Hippocampal formation (tissue), 2 donors: ENCODE results near the gene GATAD2A.
"Not testable (repeated sequence)": the region's sequence is repeated elsewhere in the genome, so short reads cannot be mapped to it uniquely, and the experiment has no call there.

Source experiments
- DNase-seq, 2 donors: peaks; one replicate each; lab custom pipeline; 2025; lab: John Stamatoyannopoulos, UW

Gene GATAD2A

DNA sequence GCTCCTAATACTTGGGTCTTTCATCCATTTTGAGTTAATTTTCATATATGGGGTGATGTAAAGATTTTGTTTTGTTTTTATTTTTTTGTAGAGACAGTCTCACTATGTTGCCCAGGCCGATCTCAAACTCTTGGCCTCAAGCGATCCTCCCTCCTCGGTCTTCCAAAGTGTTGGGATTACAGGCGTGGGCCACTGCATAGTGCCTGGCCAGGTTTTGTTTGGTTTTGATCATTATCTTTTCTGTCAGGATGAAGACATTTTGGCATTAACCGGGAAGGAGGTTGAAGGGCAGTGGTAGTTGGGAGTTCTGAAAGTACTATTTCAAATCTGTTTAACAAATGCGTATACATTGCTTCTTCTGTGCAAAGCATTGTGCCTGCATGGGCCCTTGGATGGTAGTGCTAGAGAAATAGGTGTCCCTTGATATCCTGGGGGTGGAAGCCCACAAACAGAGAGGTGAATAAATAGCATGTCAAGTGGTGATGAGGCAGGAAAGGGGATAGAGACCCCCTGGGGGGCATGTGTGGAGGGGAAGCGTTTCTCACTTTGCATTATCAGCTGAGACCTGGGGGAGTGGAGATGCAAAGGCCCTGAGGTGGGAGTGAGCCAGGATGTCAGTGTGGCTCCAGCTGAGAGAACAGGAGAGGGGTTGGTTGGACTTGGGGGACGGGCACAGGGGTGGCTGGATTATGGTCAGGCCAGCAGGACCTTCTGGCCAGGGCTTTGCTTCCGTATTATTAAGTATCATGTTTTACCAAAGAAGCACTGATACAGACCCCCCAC, 41.4 kb downstream of the GATAD2A start:
- DNase-seq: no peak

- DNase-seq: no peak
These were observed 42.2 kb downstream of the GATAD2A start for GRCh38 chr19:19447536-19448237.

DNA sequence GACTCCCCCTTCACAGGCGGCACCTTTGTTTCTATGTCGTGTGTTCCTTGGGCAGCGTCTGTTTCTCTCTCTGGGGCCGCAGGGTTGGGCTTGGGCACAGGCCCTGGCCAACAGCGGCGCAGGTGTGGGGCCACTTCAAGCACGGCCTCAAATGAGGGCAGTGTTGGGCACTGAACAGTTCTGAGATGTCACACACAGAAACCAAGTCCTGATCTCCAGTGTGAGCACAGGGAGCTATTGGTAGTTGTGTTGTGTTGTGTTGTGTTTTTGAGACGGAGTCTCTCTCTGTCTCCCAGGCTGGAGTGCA, 42.7 kb downstream of the GATAD2A start:
- no peak for DNase-seq

DNA sequence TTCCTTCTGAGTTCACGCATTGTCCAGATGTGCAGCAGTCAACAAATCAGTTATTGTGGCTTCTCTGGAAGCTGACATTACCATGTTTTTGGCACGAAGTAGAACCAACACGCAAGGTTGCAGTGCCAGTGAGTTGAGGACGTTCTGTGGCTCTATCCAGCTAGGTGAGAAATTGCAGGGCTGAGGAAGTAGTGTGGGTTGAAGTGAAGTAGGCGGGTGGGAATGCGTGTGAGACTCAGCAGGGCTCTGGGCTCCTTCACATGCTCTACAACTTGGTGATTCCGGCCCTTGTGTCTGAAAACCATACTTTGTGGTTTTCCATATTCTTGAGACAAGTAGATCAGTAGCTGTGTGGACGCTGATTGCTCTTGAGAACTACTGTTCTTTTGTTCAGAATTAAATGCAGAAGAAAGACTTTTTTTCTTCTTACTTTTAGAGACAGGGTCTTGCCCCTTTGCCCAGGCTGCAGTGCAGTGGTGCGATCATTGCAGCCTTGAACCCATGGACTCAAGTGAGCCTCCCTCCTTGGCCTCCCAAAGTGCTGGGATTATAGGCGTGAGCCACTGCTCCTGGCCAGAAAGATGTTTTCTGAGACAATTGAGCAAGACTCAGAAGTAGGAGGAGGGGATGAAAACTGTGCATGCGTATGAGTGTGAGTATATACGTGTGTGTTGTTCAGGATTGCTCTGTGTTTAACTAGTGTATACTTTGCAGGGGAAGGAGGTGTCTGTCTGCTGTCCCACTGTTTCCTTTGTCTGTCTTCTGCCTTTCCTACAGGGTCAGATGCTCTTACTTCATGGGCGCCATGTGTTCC, 46.2 kb downstream of the GATAD2A start:
- no peak for DNase-seq

GRCh38 chr19:19452243-19453124, 47.0 kb downstream of the GATAD2A start:
- no peak for DNase-seq

DNA sequence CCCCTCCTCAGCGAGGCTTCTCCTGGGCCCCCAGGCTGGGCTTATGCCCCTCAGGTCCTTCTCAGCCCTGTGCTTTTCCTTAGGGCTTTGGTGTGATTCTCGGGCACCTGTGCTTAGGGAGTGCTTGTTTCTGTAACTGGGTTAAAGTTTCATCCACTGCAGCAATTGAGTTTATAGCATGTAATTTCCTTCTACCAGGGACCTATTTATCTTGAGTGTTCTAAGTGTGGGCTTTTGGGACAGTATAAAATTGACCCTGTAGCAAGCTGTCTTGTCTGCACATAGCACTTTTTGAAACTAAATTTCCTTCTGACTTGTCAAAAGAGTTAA, 47.6 kb downstream of the GATAD2A start:
- DNase-seq: no peak

GRCh38 chr19:19455166-19455919, 49.9 kb downstream of the GATAD2A start:
- not testable (repeated sequence) for DNase-seq

- no peak for DNase-seq
These were observed 52.2 kb downstream of the GATAD2A start for GRCh38 chr19:19457671-19458070.

DNA sequence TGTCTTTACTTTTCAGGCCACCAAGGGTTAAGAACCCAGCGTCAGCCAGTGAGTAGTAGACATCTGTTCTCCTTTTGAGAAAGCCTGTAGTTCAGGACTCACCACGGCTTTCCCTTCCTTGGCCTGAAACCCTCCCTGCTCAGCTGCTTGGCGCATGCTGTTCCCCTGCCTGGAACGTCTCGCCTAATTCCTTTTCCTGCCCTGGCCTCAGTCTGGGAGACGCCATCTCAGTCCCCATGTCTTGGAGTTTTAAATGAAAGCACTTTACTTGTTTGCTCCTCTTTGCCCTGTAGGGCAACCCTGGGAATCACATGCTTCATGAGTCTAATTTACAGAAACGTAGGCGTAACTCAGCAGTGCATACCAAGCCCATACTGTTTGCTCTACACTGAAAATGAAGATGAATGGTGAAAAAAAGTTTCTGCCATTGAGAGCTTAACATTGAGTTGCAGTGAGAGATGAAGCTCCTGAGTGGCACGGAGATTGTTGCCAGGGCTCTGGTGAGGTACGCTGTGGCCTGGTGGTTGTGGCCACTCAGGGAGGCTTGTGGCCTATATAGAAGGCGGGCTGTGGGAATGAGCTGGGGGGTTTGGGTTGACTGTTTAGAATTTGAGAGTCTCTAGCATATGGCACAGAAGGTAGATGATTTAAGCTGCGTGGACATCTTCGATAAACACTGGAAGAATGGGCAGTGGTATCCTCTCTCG, 52.8 kb downstream of the GATAD2A start:
- no peak for DNase-seq

DNA sequence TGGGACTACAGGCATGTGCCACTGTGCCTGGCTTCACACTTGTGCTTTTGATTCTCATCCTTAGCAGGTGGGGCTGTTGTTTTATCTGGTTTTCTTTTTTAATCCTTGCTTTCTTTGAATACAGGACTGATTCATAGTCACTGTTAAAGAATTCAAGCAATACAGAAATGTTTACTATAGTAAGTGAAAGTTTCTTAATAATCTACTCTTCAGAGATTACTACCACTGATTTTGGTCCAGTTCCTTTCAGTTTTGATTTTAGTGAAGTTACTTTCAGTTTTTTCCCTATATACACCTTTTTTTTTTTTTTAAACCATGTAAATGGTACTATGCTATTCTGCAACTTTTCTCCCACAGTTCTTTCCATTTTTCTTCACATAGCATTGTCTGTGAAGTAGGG, 53.6 kb downstream of the GATAD2A start:
- no peak for DNase-seq

GRCh38 chr19:19459707-19460251, 54.3 kb downstream of the GATAD2A start:
- DNase-seq: no peak

DNA sequence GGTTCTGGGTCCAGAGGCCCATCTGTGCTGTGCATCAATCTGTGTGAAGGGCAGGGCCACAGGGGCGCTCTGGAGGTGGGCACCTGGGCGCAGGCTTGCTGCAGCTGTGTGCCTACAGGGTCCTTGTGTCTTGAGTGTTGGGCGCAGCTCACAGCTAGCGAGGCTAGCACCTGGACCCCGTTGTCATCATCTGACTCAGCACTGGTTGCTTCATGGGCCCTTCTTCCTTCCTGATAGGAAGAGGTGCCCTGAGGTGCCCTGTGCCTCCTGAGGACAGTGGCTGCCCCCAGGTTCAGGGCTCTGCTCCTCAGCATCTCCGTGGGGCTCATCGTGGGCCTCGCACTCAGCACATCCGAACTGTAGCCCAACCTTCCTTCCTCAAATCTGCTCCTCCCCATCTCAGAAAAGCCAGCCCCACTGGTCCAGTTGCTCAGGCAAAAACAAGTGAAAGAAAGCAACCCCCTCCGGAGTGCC, 54.8 kb downstream of the GATAD2A start:
- DNase-seq: no peak

DNA sequence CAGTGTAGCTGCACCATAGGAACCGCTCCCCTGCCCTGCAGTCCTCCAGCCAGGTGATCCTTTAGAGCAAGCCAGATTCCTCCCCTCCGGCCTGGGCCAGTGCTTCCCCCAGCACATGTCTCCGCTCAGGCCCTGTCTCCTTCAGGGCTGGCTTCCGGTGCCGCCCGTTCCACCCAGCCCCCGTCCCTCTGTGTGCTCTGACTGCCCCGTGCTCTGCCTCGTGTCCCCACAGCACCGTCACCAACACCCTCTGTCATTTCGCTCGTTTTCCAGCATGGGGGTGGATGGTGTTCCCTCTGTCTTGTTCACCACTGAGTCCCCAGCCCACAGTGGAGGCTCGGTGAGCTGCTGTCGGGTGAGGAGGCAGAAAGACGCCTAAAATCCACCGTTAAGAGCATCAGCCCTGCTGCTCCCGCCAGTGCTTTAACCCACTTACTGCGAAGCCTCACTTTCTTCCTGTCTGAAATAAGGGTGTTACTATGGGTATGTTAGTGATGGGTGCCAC, 55.3 kb downstream of the GATAD2A start:
- DNase-seq: no peak

DNA sequence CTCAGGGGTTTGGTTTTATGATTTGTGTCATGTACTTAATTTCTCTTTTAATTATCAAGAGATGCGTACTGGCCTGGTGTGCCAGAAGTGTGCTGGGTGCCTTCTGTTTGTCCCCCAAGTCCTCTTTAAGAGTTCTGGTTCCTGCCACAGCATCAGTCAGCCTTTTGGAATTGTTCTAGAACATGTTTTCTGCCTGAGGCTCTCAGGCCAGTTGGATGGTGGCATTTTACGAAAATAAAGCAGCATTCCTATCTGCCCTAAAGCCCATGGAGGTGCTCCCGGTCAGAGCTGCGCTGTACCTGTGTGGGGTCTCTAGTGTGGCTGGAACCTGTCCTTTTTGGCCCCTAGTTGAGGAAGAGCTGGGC, 55.8 kb downstream of the GATAD2A start:
- no peak for DNase-seq

- no peak for DNase-seq
These were observed 56.5 kb downstream of the GATAD2A start for GRCh38 chr19:19461671-19462622.

DNA sequence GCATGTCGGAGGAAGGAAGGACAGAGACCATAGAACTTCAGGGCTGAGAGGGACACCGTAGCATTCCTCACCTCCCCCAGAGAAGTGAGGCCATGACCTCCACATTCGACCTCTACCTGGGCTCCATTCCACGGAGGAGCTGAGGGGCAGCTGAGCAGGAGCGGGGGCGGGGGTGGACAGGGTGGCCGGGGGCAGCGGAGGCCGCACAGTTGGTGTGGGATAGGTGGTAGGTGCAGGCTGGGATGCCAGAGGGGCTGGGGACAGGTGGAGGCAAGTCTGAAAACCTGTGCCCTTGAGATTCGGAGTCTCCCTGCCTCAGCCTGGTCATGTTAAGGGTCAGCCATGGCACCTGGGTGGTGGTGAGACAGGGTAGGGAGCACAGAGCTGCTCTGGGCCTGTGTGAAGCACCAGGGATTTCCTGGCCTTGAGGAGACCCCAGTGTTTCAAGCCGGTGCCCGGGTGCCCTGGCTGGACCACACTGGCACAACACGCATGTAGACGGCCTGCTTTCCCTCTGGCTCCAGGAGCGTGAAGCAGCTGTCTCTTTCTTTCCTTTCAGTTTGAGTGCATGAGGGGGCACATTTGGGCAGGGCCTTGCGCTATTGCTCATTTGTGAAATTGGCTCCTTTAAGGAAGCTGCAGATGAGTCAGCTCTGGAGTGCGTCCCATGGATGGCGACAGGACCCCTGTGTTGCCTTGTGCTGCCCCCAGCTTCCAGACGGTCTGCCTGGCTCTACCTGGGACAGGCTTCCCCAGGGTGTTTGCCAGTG, 58.1 kb downstream of the GATAD2A start:
- no peak for DNase-seq

DNA sequence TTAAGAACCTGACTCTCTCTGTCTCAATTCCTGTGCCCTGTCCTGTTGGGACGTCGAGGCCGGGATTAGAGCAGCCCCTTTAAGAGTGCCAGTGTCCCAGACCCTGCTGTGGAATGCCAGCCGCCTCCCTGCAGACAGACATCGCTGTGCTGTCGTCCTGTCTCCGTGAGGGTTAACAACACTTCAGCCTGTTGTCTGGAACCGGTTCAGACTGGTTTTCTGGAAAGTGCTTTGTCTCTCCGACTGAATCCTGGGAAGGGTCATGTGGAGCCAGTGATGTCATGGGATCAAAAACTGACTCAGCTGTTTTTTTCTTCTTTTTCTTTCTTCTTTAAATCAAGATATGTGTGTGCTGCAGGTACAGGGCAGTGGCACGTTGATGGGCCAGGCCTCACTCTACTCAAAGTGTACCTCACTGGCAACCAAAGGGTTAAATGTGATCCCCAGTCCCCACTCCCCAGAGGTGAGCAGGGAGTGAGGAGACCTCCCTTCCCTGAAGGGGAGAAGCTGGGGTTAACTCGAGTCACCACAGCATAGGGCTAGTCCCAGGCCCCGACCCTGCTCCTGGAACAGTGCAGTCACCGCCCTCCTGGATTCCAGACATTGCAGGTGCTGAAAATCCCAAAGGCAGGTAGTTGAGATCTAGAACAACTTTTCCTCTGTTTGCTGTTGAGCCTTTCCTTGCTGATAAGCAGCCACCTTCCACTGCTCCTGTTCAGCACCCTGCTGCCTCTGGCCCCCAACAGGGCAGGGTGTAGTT, 59.0 kb downstream of the GATAD2A start:
- no peak for DNase-seq
